ENCODE data around the gene FUBP1. TPM values are rescaled to one million over a fixed set of nuclear protein-coding genes. Genes with fewer than 3 reads are reported as not detected.

FUBP1 gene
- total RNA-seq, 1 donor from 2014 or later, result 288 TPM

GRCh38 chr1:77906019-77906545, 72.8 kb downstream of the FUBP1 start:
- Mint-ChIP-seq H3K36me3 (no peaks in the 10 kb centered on the region), H3K27me3 (ENCODE audit: low read depth) (no peaks in the 10 kb centered on the region), H3K27ac (no peak overlapping the region), H3K4me3 (no peak overlapping the region), H3K4me1 (peaks cover 1% of the 10 kb centered on the region), H3K9me3 (no peaks in the 10 kb centered on the region)
- no peak for TF ChIP-seq CTCF (IDR thresholded peaks at IDR 0.05; ENCODE audit: unreplicated experiment)
- DNase-seq (ENCODE audit: low spot score in 2 of 2, unreplicated experiment in 2 of 2), result no peak

GRCh38 chr1:77905603-77906002, 73.3 kb downstream of the FUBP1 start:
- TF ChIP-seq CTCF (IDR thresholded peaks at IDR 0.05; ENCODE audit: unreplicated experiment), result no peak
- no peak overlapping the region for H3K4me3 Mint-ChIP-seq
- no peaks in the 10 kb centered on the region for H3K27me3 Mint-ChIP-seq (ENCODE audit: low read depth)
- DNase-seq (ENCODE audit: low spot score in 2 of 2, unreplicated experiment in 2 of 2), result no peak
- peaks cover 5% of the 10 kb centered on the region for H3K4me1 Mint-ChIP-seq
- no peak overlapping the region for H3K27ac Mint-ChIP-seq
- H3K36me3 Mint-ChIP-seq, result no peaks in the 10 kb centered on the region
- H3K9me3 Mint-ChIP-seq, result no peaks in the 10 kb centered on the region

- Mint-ChIP-seq H3K27me3 (ENCODE audit: low read depth) (no peaks in the 10 kb centered on the region), H3K27ac (no peak overlapping the region), H3K4me3 (no peak overlapping the region), H3K9me3 (no peaks in the 10 kb centered on the region), H3K4me1 (peaks cover 4% of the 10 kb centered on the region), H3K36me3 (peaks cover 2% of the 10 kb centered on the region)
- TF ChIP-seq CTCF (IDR thresholded peaks at IDR 0.05; ENCODE audit: unreplicated experiment), result no peak
- no peak for DNase-seq (ENCODE audit: low spot score in 2 of 2, unreplicated experiment in 2 of 2)
Observed at GRCh38 chr1:77900687-77901293, 78.1 kb downstream of the FUBP1 start.

- Mint-ChIP-seq H3K27me3 (ENCODE audit: low read depth) (no peaks in the 10 kb centered on the region), H3K4me3 (no peak overlapping the region), H3K27ac (no peak overlapping the region), H3K9me3 (no peaks in the 10 kb centered on the region), H3K36me3 (peaks cover 2% of the 10 kb centered on the region), H3K4me1 (peaks cover 4% of the 10 kb centered on the region)
- no peak for TF ChIP-seq CTCF (IDR thresholded peaks at IDR 0.05; ENCODE audit: unreplicated experiment)
- DNase-seq (ENCODE audit: low spot score in 2 of 2, unreplicated experiment in 2 of 2), result no peak
Observed at GRCh38 chr1:77899647-77900320, 79.1 kb downstream of the FUBP1 start.

Other genes with a start within 250 kb of the FUBP1 start
- 73.5 to 77.7 TPM (median 76.6 TPM) in 3 replicates for gene USP33, start 219.2 kb downstream of the FUBP1 start, total RNA-seq
- gene MIGA1, start 199.4 kb downstream of the FUBP1 start, total RNA-seq, result 18.9 to 19.8 TPM (median 19.2 TPM) in 3 replicates
- gene NEXN, start 90.4 kb downstream of the FUBP1 start, total RNA-seq, result 6.9 to 8.2 TPM (median 7.0 TPM) in 3 replicates
- gene DNAJB4, start 25.9 kb upstream of the FUBP1 start, total RNA-seq, result 43.6 to 48.0 TPM (median 47.8 TPM) in 3 replicates
- gene GIPC2, start 66.9 kb upstream of the FUBP1 start, total RNA-seq, result 0.18 to 0.23 TPM (median 0.20 TPM) in 3 replicates